Lung (tissue), 12 donors: ENCODE data around the gene PIGU. TPM values are rescaled to one million over a fixed set of nuclear protein-coding genes. Genes with fewer than 3 reads are reported as not detected.

Experiments
- ATAC-seq: fragments of 200-7000 bp; cut with Tn5 transposase; one replicate; pipeline ENCODE4 v1.9.1; 2020; ENCODE audit warnings: moderate number of reproducible peaks; ENCODE audit not compliant: insufficient read depth, low FRiP score
- DNase-seq, 3 donors: peaks; one replicate each; pipeline ENCODE4 v3.0.0-alpha.2; 2013 to 2017
- H3K27ac ChIP-seq, 2 donors: one replicate each; pipeline ENCODE4 v1.5.1; 2013; ENCODE audit warnings: mild to moderate bottlenecking in 2 of 2, moderate library complexity in 2 of 2, control low read depth in 1 of 2, inconsistent platforms in 1 of 2, low read depth in 1 of 2, low read length in 1 of 2
- H3K27me3 ChIP-seq, 3 donors: one replicate each; pipeline ENCODE4 v1.5.1; 2013; ENCODE audit warnings: low read length in 2 of 3; ENCODE audit not compliant: control insufficient read depth in 3 of 3, insufficient read depth in 3 of 3
- H3K36me3 ChIP-seq, 4 donors: one replicate each; pipeline ENCODE4 v1.5.1; 2013; ENCODE audit warnings: low read length in 4 of 4, mild to moderate bottlenecking in 1 of 4, moderate library complexity in 1 of 4; ENCODE audit not compliant: control insufficient read depth in 4 of 4, insufficient read depth in 4 of 4
- H3K4me1 ChIP-seq, 5 donors: one replicate each; pipeline ENCODE4 v1.5.1; 2013; ENCODE audit warnings: low read length in 5 of 5, mild to moderate bottlenecking in 2 of 5, moderate library complexity in 1 of 5; ENCODE audit not compliant: control insufficient read depth in 5 of 5, insufficient read depth in 5 of 5
- H3K4me3 ChIP-seq: one replicate; pipeline ENCODE4 v1.5.1; 2013; ENCODE audit warnings: mild to moderate bottlenecking, control low read depth, moderate library complexity
- H3K9ac ChIP-seq, 2 donors: one replicate each; pipeline ENCODE4 v1.5.1; 2013; ENCODE audit warnings: low read length in 2 of 2, control low read depth in 1 of 2; ENCODE audit not compliant: insufficient read depth in 1 of 2
- H3K9me3 ChIP-seq, 4 donors: one replicate each; pipeline ENCODE4 v1.5.1; 2013; ENCODE audit warnings: low read length in 3 of 4, mild to moderate bottlenecking in 1 of 4, moderate library complexity in 1 of 4; ENCODE audit not compliant: control insufficient read depth in 4 of 4, insufficient read depth in 3 of 4
- WGBS, 2 donors: extraction: QIAGEN DNeasy Blood & Tissue Kit; methylation state at CpG; one replicate each; pipeline ENCODE4 v1.1.7; 2013; 5-methylcytosine and 5-hydroxymethylcytosine counted together
- polyA plus RNA-seq, 2 donors: library from polyadenylated mRNA; stranded (reverse); fragments of 200-250 nt; gene quantifications; one replicate each; pipeline ENCODE4 v1.2.1, GENCODE V29; 2013
- total RNA-seq, 2 donors: library from RNA; depleted of rRNA in 1 of 2; stranded (reverse); fragments of >200 nt in 1 of 2; gene quantifications; one replicate each; pipeline ENCODE4 v1.2.1, GENCODE V29; 2014 to 2021
- TF ChIP-seq, protein P1 (sequence below): IDR thresholded peaks from 2 replicates; pipeline ENCODE4 v1.5.1; 2012; ENCODE audit warnings: mild to moderate bottlenecking; ENCODE audit errors: control extremely low read depth, extremely low read depth
- donor health status: control.
- donor health status: control.
- donor health status: Bipolar disorder and iron deficiency.
- donor health status: healthy.
- donor health status: DM: yes; HTN: yes; CAD: no.

The PIGU gene
- total and polyA plus RNA-seq, 4 donors: 15.7 to 21.2 (median 20.1) TPM

DNA sequence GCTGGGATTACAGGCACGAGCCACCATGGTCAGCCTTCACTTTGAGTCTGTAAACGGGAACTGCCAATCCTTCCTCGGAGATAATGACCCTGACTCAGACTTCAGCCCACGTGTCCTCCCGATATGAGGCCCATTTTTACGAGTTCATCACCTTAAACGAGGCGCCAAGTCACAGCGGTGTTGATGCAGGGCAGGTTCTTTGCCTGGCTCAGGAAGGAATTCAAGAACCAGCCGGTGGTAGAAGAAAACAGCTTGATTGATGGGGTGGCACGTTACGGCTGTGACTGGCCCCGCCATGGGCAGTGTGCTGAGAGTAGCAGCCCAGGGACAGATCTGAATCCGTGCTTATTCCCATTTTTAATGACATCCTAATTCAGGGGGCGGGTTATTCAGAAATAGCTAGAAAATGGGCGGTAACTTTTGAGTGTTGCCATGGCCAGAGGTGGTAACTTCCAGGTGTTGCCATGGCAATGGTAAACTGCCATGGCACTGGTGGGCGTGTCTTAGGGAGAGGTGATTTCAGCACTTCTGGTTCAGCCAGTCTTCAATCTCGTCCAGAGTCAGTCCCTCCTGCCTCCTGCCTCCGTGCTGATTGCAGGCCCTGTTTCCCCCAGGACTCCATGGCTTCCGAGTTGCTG lies 127.5 kb downstream of the PIGU start:
- Histone ChIP-seq H3K36me3 (no peaks in the 10 kb centered on the region), H3K4me1 (peaks cover 0 to 8% (median 0%) of the 10 kb centered on the region in 5 donors), H3K27me3 (no peaks in the 10 kb centered on the region), H3K9me3 (peaks cover 0 to 2% (median 0%) of the 10 kb centered on the region in 4 donors), H3K27ac (no peak overlapping the region), H3K4me3 (no peak overlapping the region), H3K9ac (no peak overlapping the region)
- DNase-seq (peak; percentile 36 to 60 (median 39)), ATAC-seq (no peak)
- WGBS, 2 donors: 57 to 60% methylated on average over 20 of the region's 20 CpGs
- TF ChIP-seq, protein P1, sequence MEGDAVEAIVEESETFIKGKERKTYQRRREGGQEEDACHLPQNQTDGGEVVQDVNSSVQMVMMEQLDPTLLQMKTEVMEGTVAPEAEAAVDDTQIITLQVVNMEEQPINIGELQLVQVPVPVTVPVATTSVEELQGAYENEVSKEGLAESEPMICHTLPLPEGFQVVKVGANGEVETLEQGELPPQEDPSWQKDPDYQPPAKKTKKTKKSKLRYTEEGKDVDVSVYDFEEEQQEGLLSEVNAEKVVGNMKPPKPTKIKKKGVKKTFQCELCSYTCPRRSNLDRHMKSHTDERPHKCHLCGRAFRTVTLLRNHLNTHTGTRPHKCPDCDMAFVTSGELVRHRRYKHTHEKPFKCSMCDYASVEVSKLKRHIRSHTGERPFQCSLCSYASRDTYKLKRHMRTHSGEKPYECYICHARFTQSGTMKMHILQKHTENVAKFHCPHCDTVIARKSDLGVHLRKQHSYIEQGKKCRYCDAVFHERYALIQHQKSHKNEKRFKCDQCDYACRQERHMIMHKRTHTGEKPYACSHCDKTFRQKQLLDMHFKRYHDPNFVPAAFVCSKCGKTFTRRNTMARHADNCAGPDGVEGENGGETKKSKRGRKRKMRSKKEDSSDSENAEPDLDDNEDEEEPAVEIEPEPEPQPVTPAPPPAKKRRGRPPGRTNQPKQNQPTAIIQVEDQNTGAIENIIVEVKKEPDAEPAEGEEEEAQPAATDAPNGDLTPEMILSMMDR: no peak

DNA sequence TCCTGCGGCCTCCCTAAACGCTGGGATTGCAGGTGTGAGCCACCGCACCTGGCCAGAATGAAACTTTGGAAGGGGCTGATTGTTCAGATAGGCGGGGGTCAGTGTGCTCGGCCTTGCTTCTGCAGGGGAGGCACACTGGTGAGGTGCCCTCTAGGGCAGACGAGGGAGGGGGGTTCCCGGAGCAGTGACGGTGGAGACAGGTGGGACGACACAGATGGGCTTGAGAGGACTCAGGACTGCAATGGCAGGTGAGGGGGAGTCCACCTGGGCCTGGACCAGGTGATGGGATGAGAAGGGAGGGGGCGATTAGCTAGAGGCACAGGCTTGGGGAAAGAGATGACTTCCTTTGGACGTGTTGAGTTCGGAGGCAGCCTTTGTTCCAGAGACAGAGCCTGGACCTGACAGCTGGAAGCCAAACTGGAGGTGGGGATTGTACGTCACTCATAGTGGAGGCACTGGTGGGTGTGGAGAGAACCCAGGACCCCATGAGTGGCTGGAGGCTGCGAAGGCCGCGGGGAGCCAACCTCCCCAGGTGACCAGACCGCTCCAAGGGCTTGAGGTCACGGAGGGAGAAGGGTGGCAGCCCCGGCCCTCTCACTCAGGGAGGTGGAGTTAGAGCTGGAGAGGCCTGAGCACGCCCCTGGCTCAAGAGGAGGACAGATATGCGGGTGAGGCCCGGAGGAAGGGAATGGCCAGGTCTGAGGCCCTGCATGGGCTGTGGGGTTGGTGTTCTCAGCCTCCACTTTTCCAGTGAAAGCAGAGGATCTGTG lies 128.9 kb downstream of the PIGU start:
- no peak overlapping the region for H3K9ac ChIP-seq
- H3K36me3 ChIP-seq: no peaks in the 10 kb centered on the region
- H3K27ac ChIP-seq: no peak overlapping the region
- TF ChIP-seq, protein P1: no peak
- peaks cover 0 to 16% (median 2%) of the 10 kb centered on the region in 5 donors for H3K4me1 ChIP-seq
- H3K4me3 ChIP-seq: no peak overlapping the region
- no peaks in the 10 kb centered on the region for H3K27me3 ChIP-seq
- WGBS, 2 donors: 90 to 95% methylated on average over 22 of the region's 22 CpGs
- H3K9me3 ChIP-seq: no peaks in the 10 kb centered on the region
- ATAC-seq (no peak), DNase-seq (no peak)

DNA sequence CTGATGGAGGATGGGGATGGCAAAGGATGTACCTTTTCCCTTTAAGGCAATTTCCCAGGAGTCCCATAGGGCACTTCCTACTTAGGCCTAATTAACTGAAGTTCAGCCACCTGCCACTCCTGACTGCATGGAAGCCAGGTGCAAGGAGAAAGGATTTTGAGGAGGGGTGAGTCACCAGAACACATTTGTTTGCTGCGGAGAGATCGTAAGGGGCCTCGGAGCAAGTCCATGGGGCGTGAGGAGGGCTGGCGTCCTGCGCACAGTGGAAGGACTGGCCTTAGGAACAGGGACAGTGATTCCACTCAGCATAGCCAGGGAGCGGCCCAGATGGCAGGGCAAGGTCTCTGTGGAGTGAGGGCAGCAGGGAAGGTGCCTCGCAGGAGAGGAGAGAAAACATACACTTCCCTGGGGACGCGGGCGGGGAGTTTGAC lies 130.1 kb downstream of the PIGU start:
- Histone ChIP-seq H3K27ac (no peak overlapping the region), H3K36me3 (peaks cover 0 to 8% (median 0%) of the 10 kb centered on the region in 4 donors), H3K9ac (no peak overlapping the region), H3K4me1 (peaks cover 0 to 16% (median 2%) of the 10 kb centered on the region in 5 donors), H3K4me3 (no peak overlapping the region), H3K27me3 (no peaks in the 10 kb centered on the region), H3K9me3 (no peaks in the 10 kb centered on the region)
- ATAC-seq (no peak), DNase-seq (no peak)
- 88 to 92% methylated on average over 11 of the region's 11 CpGs for WGBS, 2 donors
- TF ChIP-seq, protein P1: no peak
